Measurements from ENCODE around the gene GPR107.

GRCh38 chr9:130101915-130102314, 48.2 kb downstream of the GPR107 start:
- TF ChIP-seq, protein P1, sequence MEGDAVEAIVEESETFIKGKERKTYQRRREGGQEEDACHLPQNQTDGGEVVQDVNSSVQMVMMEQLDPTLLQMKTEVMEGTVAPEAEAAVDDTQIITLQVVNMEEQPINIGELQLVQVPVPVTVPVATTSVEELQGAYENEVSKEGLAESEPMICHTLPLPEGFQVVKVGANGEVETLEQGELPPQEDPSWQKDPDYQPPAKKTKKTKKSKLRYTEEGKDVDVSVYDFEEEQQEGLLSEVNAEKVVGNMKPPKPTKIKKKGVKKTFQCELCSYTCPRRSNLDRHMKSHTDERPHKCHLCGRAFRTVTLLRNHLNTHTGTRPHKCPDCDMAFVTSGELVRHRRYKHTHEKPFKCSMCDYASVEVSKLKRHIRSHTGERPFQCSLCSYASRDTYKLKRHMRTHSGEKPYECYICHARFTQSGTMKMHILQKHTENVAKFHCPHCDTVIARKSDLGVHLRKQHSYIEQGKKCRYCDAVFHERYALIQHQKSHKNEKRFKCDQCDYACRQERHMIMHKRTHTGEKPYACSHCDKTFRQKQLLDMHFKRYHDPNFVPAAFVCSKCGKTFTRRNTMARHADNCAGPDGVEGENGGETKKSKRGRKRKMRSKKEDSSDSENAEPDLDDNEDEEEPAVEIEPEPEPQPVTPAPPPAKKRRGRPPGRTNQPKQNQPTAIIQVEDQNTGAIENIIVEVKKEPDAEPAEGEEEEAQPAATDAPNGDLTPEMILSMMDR (IDR thresholded peaks at IDR 0.05) = no peak
- TF ChIP-seq POLR2A (IDR thresholded peaks at IDR 0.05) = no peak
